Upper lobe of left lung (tissue), 6 donors: ENCODE data around the gene KRT33A. TPM values are rescaled to one million over a fixed set of nuclear protein-coding genes. Genes with fewer than 3 reads are reported as not detected.

ENCODE experiments used
- ATAC-seq, 2 donors: fragments of 200-7000 bp; cut with Tn5 transposase; one replicate each; pipeline ENCODE4 v1.9.1; 2022; ENCODE audit warnings: mild to moderate bottlenecking in 2 of 2, moderate library complexity in 2 of 2; ENCODE audit not compliant: low FRiP score in 2 of 2
- DNase-seq, 2 donors: peaks; one replicate each; pipeline ENCODE4 v3.0.0-alpha.2; 2019 to 2020
- H3K27ac ChIP-seq, 4 donors: fragments of 200-600 bp; sonication (generic); one replicate each; pipeline ENCODE4 v1.5.1; 2016 to 2019
- H3K27me3 ChIP-seq, 4 donors: fragments of 200-600 bp; sonication (generic); one replicate each; pipeline ENCODE4 v1.5.1; 2017 to 2019
- H3K36me3 ChIP-seq, 4 donors: fragments of 200-600 bp; sonication (generic); one replicate each; pipeline ENCODE4 v1.5.1; 2016 to 2019
- H3K4me1 ChIP-seq, 4 donors: fragments of 200-600 bp; sonication (generic); one replicate each; pipeline ENCODE4 v1.5.1; 2018 to 2019
- H3K4me3 ChIP-seq, 4 donors: fragments of 200-600 bp; sonication (generic); one replicate each; pipeline ENCODE4 v1.5.1; 2017 to 2019; ENCODE audit warnings: mild to moderate bottlenecking in 2 of 4, moderate library complexity in 1 of 4
- H3K9me3 ChIP-seq, 4 donors: fragments of 200-600 bp; sonication (generic); one replicate each; pipeline ENCODE4 v1.5.1; 2018 to 2019
- CTCF ChIP-seq, 6 experiments: fragments of 450-650 bp in 4 of 6; fragments of 200-600 bp in 2 of 6; sonication (generic) in 2 of 6; IDR thresholded peaks; one replicate each; pipeline ENCODE4 v1.5.1; 2016 to 2019; ENCODE audit warnings: antibody characterized with exemption in 6 of 6
- EP300 ChIP-seq, 4 donors: sonication (generic); formaldehyde crosslinking; IDR thresholded peaks; one replicate each; pipeline ENCODE4 v1.5.1; 2017; ENCODE audit warnings: antibody characterized with exemption in 4 of 4, control low read depth in 2 of 4
- POLR2A ChIP-seq, 4 donors: fragments of 450-650 bp; IDR thresholded peaks; one replicate each; pipeline ENCODE4 v1.5.1; 2016 to 2017; ENCODE audit warnings: antibody characterized with exemption in 4 of 4, mild to moderate bottlenecking in 2 of 4
- POLR2AphosphoS5 ChIP-seq, 2 donors: sonication (generic); formaldehyde crosslinking; IDR thresholded peaks; one replicate each; pipeline ENCODE4 v1.5.1; 2017; ENCODE audit warnings: antibody characterized with exemption in 2 of 2
- WGBS, 2 donors: methylation state at CpG; one replicate each; pipeline ENCODE4 v1.1.5; 2017 to 2018; 5-methylcytosine and 5-hydroxymethylcytosine counted together
- total RNA-seq, 6 donors: library from RNA; depleted of rRNA in 4 of 6; stranded (reverse); fragments of >200 nt in 4 of 6; gene quantifications; one replicate each; pipeline versions ENCODE4 v1.1.0 to v1.2.1, GENCODE V29; 2016 to 2021
- donor health status: DM: no; HTN: no; CAD: no; lungs with moderate emphysema.
- donor health status: DM: no; HTN: yes; CAD: no; lungs with severe emphysema.

The KRT33A gene
- total RNA-seq, 6 donors from 2014 or later = not detected

- peaks cover 0 to 8% (median 0%) of the 10 kb centered on the region in 4 donors for H3K9me3 ChIP-seq
- H3K4me3 ChIP-seq = no peak within 1 kb of the TSS
- no peaks in the 10 kb centered on the region for H3K4me1 ChIP-seq
- ATAC-seq = no peak
- H3K36me3 ChIP-seq = no peaks in the 10 kb centered on the region
- H3K27ac ChIP-seq = no peak within 1 kb of the TSS
- 82 to 86% methylated on average over 12 to 23 of the region's 24 CpGs for WGBS, 2 donors
- H3K27me3 ChIP-seq = no peaks in the 10 kb centered on the region
- peak in 1 of 2 donors; percentile 79 for DNase-seq
- TF ChIP-seq CTCF (IDR thresholded peaks at IDR 0.05) (no peak), POLR2A (IDR thresholded peaks at IDR 0.05) (no peak)
Measured at GRCh38 chr17:41315204-41315794, 35.3 kb downstream of the KRT33A start, which contains the start of gene KRTAP17-1. KRTAP17-1 (minus strand) TSS chr17:41315710; CDS start chr17:41315650, 60 bp downstream.

- 44 to 64% methylated on average over 1 of the region's 1 CpG for WGBS, 2 donors
Measured at GRCh38 chr17:41311111-41311510, 39.5 kb downstream of the KRT33A start.

GRCh38 chr17:41308918-41309359 is 41.7 kb downstream of the KRT33A start, which contains the start of gene KRTAP16-1:
KRTAP16-1 (minus strand) TSS chr17:41309309; CDS start chr17:41309253, 56 bp downstream.
- H3K27ac ChIP-seq = peak within 1 kb of the TSS; percentile 26 to 53 (median 38)
- no peak for DNase-seq
- ATAC-seq = peak in 1 of 2 donors; percentile 32

More at GRCh38 chr17:41311111-41311510, 39.5 kb downstream of the KRT33A start:
- Histone ChIP-seq H3K9me3 (no peaks in the 10 kb centered on the region), H3K27me3 (no peaks in the 10 kb centered on the region), H3K36me3 (no peaks in the 10 kb centered on the region), H3K4me1 (peaks cover 0 to 13% (median 2%) of the 10 kb centered on the region in 4 donors), H3K4me3 (no peak overlapping the region), H3K27ac (no peak overlapping the region)
- ATAC-seq (no peak), DNase-seq (no peak)
- TF ChIP-seq CTCF (IDR thresholded peaks at IDR 0.05) (no peak), POLR2A (IDR thresholded peaks at IDR 0.05) (no peak), EP300 (IDR thresholded peaks at IDR 0.05) (no peak), POLR2AphosphoS5 (IDR thresholded peaks at IDR 0.05) (no peak)

DNA sequence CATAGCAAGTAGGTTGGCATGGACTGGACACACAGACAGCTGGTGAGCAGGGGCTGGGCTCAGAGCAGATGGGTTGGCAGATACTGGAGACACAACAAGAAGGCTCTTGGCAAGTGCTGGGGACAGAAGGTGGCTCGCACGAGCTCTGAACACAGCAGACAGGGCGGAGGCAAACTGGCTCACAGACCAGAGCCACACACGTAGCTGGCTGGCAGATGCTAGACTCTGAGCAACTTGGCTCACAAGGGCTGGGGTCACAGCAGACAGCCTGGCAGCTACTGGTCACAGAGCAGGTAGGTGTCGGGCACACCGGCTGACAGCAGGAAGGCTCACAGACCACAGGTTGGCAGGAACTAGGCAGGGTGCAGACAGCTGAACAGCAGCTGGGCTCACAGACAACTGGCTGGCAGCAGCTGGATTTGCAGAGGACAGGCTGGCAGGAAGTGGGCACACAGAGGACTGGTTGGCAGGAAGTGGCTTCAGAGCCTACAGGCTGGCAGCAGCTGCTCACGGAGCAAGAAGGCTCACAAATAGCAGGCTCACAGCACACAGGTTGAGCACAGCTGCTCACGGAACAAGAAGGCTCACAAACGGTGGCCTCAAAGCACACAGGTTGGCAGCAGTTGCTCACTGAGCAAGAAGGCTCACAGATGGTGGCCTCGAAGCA is 42.2 kb downstream of the KRT33A start:
- ATAC-seq (peak; percentile 49 to 78), DNase-seq (peak in 1 of 2 donors; percentile 52)
- Histone ChIP-seq H3K27ac (peak overlapping the region; percentile 26 to 53 (median 38)), H3K4me3 (peak overlapping the region in 1 of 4 donors; percentile 4), H3K27me3 (no peaks in the 10 kb centered on the region), H3K36me3 (no peaks in the 10 kb centered on the region), H3K9me3 (no peaks in the 10 kb centered on the region), H3K4me1 (peaks cover 0 to 13% (median 2%) of the 10 kb centered on the region in 4 donors)
- 40 to 50% methylated on average over 3 to 10 of the region's 10 CpGs for WGBS, 2 donors
- TF ChIP-seq POLR2AphosphoS5 (IDR thresholded peaks at IDR 0.05) = peak in 1 of 2 donors; percentile 11
- no peak for TF ChIP-seq EP300 (IDR thresholded peaks at IDR 0.05)
- TF ChIP-seq CTCF (IDR thresholded peaks at IDR 0.05) = no peak
- no peak for TF ChIP-seq POLR2A (IDR thresholded peaks at IDR 0.05)

More at GRCh38 chr17:41308918-41309359, 41.7 kb downstream of the KRT33A start, which contains the start of gene KRTAP16-1:
- no peaks in the 10 kb centered on the region for H3K9me3 ChIP-seq
- H3K36me3 ChIP-seq = no peaks in the 10 kb centered on the region
- peaks cover 0 to 13% (median 2%) of the 10 kb centered on the region in 4 donors for H3K4me1 ChIP-seq
- no peaks in the 10 kb centered on the region for H3K27me3 ChIP-seq
- no peak for TF ChIP-seq POLR2A (IDR thresholded peaks at IDR 0.05)
- peak within 1 kb of the TSS in 1 of 4 donors; percentile 4 for H3K4me3 ChIP-seq
- WGBS, 2 donors = 50 to 61% methylated on average over 4 to 7 of the region's 7 CpGs

GRCh38 chr17:41307647-41308046 is 43.0 kb downstream of the KRT33A start:
- no peak overlapping the region for H3K4me3 ChIP-seq
- 72 to 79% methylated on average over 6 to 9 of the region's 9 CpGs for WGBS, 2 donors
- no peaks in the 10 kb centered on the region for H3K27me3 ChIP-seq
- TF ChIP-seq EP300 (IDR thresholded peaks at IDR 0.05) (no peak), CTCF (IDR thresholded peaks at IDR 0.05) (no peak), POLR2AphosphoS5 (IDR thresholded peaks at IDR 0.05) (no peak), POLR2A (IDR thresholded peaks at IDR 0.05) (no peak)
- ATAC-seq (peak; percentile 48 to 68), DNase-seq (peak in 1 of 2 donors; percentile 49)
- H3K27ac ChIP-seq = peak overlapping the region in 2 of 4 donors; percentile 26 to 53
- H3K36me3 ChIP-seq = no peaks in the 10 kb centered on the region
- H3K4me1 ChIP-seq = peaks cover 0 to 13% (median 2%) of the 10 kb centered on the region in 4 donors
- no peaks in the 10 kb centered on the region for H3K9me3 ChIP-seq
